PC-3 (cell line): ENCODE data around the gene RTKN2. TPM values are rescaled to one million over a fixed set of nuclear protein-coding genes. Genes with fewer than 3 reads are reported as not detected.

ENCODE experiments used
- ATAC-seq: fragments of 200-7000 bp; cut with Tn5 transposase; 2 replicates; pipeline ENCODE4 v1.9.1; 2020; ENCODE audit warnings: mild to moderate bottlenecking, moderate library complexity
- BruUV-seq: library from RNA; stranded (reverse); fragments of 400-500 nt; replicated peaks from 2 replicates; lab custom pipeline; 2021; lab: Mats Ljungman, UMichigan
- CTCF ChIA-PET: fragments of 300-600 bp; sonication (Branson Sonifier 250); formaldehyde crosslinking; loops from one replicate; lab custom pipeline; 2022; ENCODE audit warnings: antibody characterized with exemption; lab: Charles Lee
- POLR2A ChIA-PET: fragments of 300-600 bp; sonication (Branson Sonifier 250); formaldehyde crosslinking; loops from one replicate; lab custom pipeline; 2022; ENCODE audit warnings: antibody characterized with exemption; ENCODE audit not compliant: unreplicated experiment; lab: Charles Lee
- DNase-seq: peaks from one replicate; pipeline ENCODE4 v3.0.0-alpha.2; 2015
- H2AFZ ChIP-seq: fragments of 300-600 bp; sonication (generic); 2 replicates; pipeline ENCODE4 v1.6.0; 2016; ENCODE audit warnings: antibody characterized with exemption, low read length
- H3F3A ChIP-seq: fragments of 300-600 bp; sonication (generic); one replicate; pipeline ENCODE4 v1.6.0; 2017; ENCODE audit warnings: antibody characterized with exemption, low read length, control low read depth, mild to moderate bottlenecking; ENCODE audit not compliant: unreplicated experiment
- H3K27ac ChIP-seq: fragments of 300-600 bp; sonication (generic); 2 replicates; pipeline ENCODE4 v1.5.1; 2016; ENCODE audit warnings: mild to moderate bottlenecking, low read length
- H3K27me3 ChIP-seq: fragments of 300-600 bp; sonication (generic); 2 replicates; pipeline ENCODE4 v1.6.1; 2016; ENCODE audit warnings: low read length, mixed read lengths
- H3K36me3 ChIP-seq: fragments of 300-600 bp; sonication (generic); 2 replicates; pipeline ENCODE4 v1.6.1; 2016; ENCODE audit warnings: low read depth, mixed run types, low read length, mixed read lengths
- H3K4me1 ChIP-seq: fragments of 300-600 bp; sonication (generic); 2 replicates; pipeline ENCODE4 v1.5.1; 2016; ENCODE audit warnings: low read length; ENCODE audit not compliant: insufficient read depth
- H3K4me2 ChIP-seq: fragments of 300-600 bp; sonication (generic); 2 replicates; pipeline ENCODE4 v1.6.0; 2016; ENCODE audit warnings: low read length
- H3K4me3 ChIP-seq: fragments of 300-600 bp; sonication (generic); 2 replicates; pipeline ENCODE4 v1.5.1; 2016; ENCODE audit warnings: mild to moderate bottlenecking, low read length, mixed read lengths
- H3K79me2 ChIP-seq: fragments of 300-600 bp; sonication (generic); 2 replicates; pipeline ENCODE4 v1.6.1; 2017; ENCODE audit warnings: low read length, mixed read lengths
- H3K9ac ChIP-seq: fragments of 300-600 bp; sonication (generic); 2 replicates; pipeline ENCODE4 v1.6.0; 2016; ENCODE audit warnings: mild to moderate bottlenecking, low read length
- H3K9me2 ChIP-seq: fragments of 300-600 bp; sonication (generic); replicated peaks from 2 replicates; pipeline ENCODE4 v1.6.1; 2016; ENCODE audit warnings: mixed run types, low read length, mixed read lengths
- H3K9me3 ChIP-seq: fragments of 300-600 bp; sonication (generic); 2 replicates; pipeline ENCODE4 v1.6.1; 2016; ENCODE audit warnings: low read length, mixed read lengths
- H4K20me1 ChIP-seq: fragments of 300-600 bp; sonication (generic); 2 replicates; pipeline ENCODE4 v1.6.1; 2016; ENCODE audit warnings: low read length, mixed read lengths
- CTCF ChIP-seq: fragments of 300-600 bp; sonication (generic); conservative IDR thresholded peaks from 2 replicates; pipeline ENCODE4 v1.5.1; 2017; ENCODE audit warnings: antibody characterized with exemption, low read depth, mild to moderate bottlenecking, low read length
- EZH2 ChIP-seq: fragments of 300-600 bp; sonication (generic); IDR thresholded peaks from one replicate; pipeline ENCODE4 v1.6.1; 2017; ENCODE audit warnings: antibody characterized with exemption, mild to moderate bottlenecking, low read length; ENCODE audit not compliant: unreplicated experiment
- EZH2phosphoT487 ChIP-seq: fragments of 300-600 bp; sonication (generic); IDR thresholded peaks from 2 replicates; pipeline ENCODE4 v1.6.1; 2018; ENCODE audit warnings: mild to moderate bottlenecking, antibody characterized with exemption, low read length, borderline replicate concordance
- intact Hi-C: fragments of 100-400 bp; cut with micrococcal nuclease; formaldehyde crosslinking; loops from 2 replicates; pipeline ENCODE4 v1.9.0; 2023
- total RNA-seq: library from RNA; depleted of rRNA; stranded (reverse); fragments of >200 nt; gene quantifications from 2 replicates; pipeline ENCODE4 v1.2.3, GENCODE V29; 2014

The RTKN2 gene
- total RNA-seq, 1 experiment from 2014 or later, result 26.6 TPM

GRCh38 chr10:62231371-62231770, 37.3 kb downstream of the RTKN2 start:
- ATAC-seq, result peak; percentile 76
- BruUV-seq, result TSS peak; percentile 47
- peak overlapping the region; percentile 67 for H3K4me2 ChIP-seq

DNA sequence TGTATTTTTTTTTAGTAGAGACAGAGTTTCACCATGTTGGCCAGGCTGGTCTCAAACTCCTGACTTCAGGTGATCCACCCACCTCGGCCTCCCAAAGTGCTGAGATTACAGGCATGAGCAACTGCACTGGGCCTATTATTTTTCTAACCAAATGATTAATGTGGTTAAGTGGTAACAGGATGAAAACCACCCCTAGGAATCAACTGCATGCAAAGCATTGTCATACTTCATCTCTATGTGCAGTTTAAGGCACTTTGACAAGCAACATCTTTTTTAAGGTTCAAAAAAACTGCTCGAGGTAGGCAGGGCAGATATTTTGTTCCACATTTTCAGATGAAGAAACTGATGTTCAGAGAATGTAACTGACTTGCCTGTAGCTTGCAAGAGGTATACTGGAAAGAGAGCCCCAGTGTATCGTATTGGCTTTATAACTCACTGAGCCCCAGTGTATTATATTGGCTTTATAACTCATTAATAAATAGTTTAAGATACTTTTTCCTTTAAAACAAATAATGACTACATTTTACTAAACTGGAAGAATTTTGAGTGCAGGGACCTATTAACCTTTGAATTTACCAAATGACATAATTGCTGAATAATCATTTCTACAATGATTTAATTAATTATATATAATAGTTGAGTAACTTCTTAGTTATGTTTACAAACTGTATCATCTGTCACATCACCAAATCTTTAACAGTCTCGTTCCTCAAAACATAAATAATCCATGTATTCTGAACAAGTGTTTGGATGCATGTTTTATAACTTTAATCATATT, 38.1 kb downstream of the RTKN2 start:
- ChIA-PET CTCF (interaction anchor here (1.0 to 1.9 kb wide), 3 partner anchors 13 to 192 kb away, joined by 3 to 11 read pairs (median 4); no protein-coding TSS in a partner anchor), POLR2A (interaction anchor here (0.6 to 1.0 kb wide), 2 partner anchors 146 to 154 kb away, joined by 3 read pairs; no protein-coding TSS in a partner anchor)
- DNase-seq (peak; percentile 81), ATAC-seq (peak; percentile 42)
- Histone ChIP-seq H3K4me3 (peak overlapping the region; percentile 7; the same call in 1 of the 2 replicates), H3K27ac (peak overlapping the region; percentile 73), H3K9ac (peak overlapping the region; percentile 7; the same call in 1 of the 2 replicates), H3K9me2 (no peaks in the 10 kb centered on the region), H3F3A (peaks cover 25% of the 10 kb centered on the region), H3K79me2 (no peaks in the 10 kb centered on the region), H3K27me3 (no peaks in the 10 kb centered on the region), H3K4me1 (peaks cover 55% of the 10 kb centered on the region), H4K20me1 (no peaks in the 10 kb centered on the region), H3K36me3 (peaks cover 11% of the 10 kb centered on the region; the same call in 1 of the 2 replicates), H2AFZ (no peak overlapping the region), H3K4me2 (peak overlapping the region; percentile 67), H3K9me3 (no peaks in the 10 kb centered on the region)
- TF ChIP-seq CTCF (no peak), EZH2phosphoT487 (no peak), EZH2 (no peak)
- BruUV-seq, result no TSS peak
- intact Hi-C loops, result loop anchor here (1.0 to 10.0 kb wide), 9 partner anchors 13 to 606 kb away; no protein-coding TSS in a partner anchor

More at GRCh38 chr10:62231371-62231770, 37.3 kb downstream of the RTKN2 start:
- Histone ChIP-seq H3F3A (peaks cover 25% of the 10 kb centered on the region), H3K9me3 (no peaks in the 10 kb centered on the region), H3K4me1 (peaks cover 55% of the 10 kb centered on the region), H3K4me3 (peak overlapping the region; percentile 25), H3K36me3 (peaks cover 18% of the 10 kb centered on the region; the same call in 1 of the 2 replicates), H3K27me3 (no peaks in the 10 kb centered on the region), H3K9ac (peak overlapping the region; percentile 21), H3K9me2 (no peaks in the 10 kb centered on the region), H3K27ac (peak overlapping the region; percentile 73), H2AFZ (0 out of 2 replicates have a peak overlapping the region, but pooled peaks have one; percentile 1), H4K20me1 (no peaks in the 10 kb centered on the region), H3K79me2 (no peaks in the 10 kb centered on the region)
- CTCF ChIA-PET, result interaction anchor here (0.6 to 1.9 kb wide), 6 partner anchors 12 to 329 kb away, joined by 3 to 11 read pairs (median 4); no protein-coding TSS in a partner anchor
- no peak for TF ChIP-seq CTCF
- intact Hi-C loops, result loop anchor here (1.0 to 10.0 kb wide), 9 partner anchors 12 to 607 kb away; no protein-coding TSS in a partner anchor
- POLR2A ChIA-PET, result interaction anchor here (0.6 to 1.2 kb wide), 4 partner anchors 12 to 185 kb away, joined by 3 to 14 read pairs (median 4); no protein-coding TSS in a partner anchor
- peak; percentile 99 for DNase-seq
